ENCODE data around the gene REXO4. TPM values are rescaled to one million over a fixed set of nuclear protein-coding genes. Genes with fewer than 3 reads are reported as not detected.
"Not testable (repeated sequence)": the region's sequence is repeated elsewhere in the genome, so short reads cannot be mapped to it uniquely, and the experiment has no call there.

Gene REXO4
- total RNA-seq, 2 donors from 2014 or later: 30.2 to 36.5 TPM

DNA sequence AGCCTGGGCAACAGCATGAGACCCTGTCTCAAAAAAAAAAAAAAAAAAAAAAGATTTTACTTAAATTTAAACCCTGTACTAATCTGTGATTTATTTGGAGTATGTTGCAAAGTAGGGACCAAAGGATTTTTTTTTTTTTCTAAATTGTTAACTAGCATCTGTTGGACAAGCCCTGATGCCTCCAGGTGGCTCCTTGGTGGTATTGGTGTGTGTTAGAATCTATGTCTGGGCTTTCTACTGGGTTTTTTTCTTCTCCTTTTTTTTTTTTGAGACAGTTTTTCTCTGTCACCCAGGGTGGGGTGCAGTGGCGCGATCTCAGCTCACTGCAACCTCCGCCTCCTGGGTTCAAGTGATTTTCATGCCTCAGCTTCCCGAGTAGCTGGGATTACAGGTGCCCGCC is 34.1 kb upstream of the REXO4 start:
- not testable (repeated sequence) for H3K27me3 ChIP-seq (ENCODE audit: control insufficient read depth, insufficient read depth, low read length, poor library complexity, severe bottlenecking); H3K4me1 ChIP-seq (ENCODE audit: control insufficient read depth, insufficient read depth, low read length); H3K9me3 Mint-ChIP-seq; H3K9me3 ChIP-seq (ENCODE audit: control insufficient read depth, low read length); H3K27ac Mint-ChIP-seq; H3K4me3 Mint-ChIP-seq; H3K36me3 Mint-ChIP-seq (ENCODE audit: low read depth); H3K4me1 Mint-ChIP-seq; H3K27me3 Mint-ChIP-seq (ENCODE audit: insufficient read depth); H3K9ac ChIP-seq (ENCODE audit: extremely low read depth, low read length, poor library complexity, severe bottlenecking); H3K27ac ChIP-seq (ENCODE audit: low read depth, low read length); H3K4me3 ChIP-seq (ENCODE audit: low read length); DNase-seq; H3K36me3 ChIP-seq (ENCODE audit: control insufficient read depth, insufficient read depth, low read length)
- TF ChIP-seq, protein P1, sequence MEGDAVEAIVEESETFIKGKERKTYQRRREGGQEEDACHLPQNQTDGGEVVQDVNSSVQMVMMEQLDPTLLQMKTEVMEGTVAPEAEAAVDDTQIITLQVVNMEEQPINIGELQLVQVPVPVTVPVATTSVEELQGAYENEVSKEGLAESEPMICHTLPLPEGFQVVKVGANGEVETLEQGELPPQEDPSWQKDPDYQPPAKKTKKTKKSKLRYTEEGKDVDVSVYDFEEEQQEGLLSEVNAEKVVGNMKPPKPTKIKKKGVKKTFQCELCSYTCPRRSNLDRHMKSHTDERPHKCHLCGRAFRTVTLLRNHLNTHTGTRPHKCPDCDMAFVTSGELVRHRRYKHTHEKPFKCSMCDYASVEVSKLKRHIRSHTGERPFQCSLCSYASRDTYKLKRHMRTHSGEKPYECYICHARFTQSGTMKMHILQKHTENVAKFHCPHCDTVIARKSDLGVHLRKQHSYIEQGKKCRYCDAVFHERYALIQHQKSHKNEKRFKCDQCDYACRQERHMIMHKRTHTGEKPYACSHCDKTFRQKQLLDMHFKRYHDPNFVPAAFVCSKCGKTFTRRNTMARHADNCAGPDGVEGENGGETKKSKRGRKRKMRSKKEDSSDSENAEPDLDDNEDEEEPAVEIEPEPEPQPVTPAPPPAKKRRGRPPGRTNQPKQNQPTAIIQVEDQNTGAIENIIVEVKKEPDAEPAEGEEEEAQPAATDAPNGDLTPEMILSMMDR (conservative IDR thresholded peaks at IDR 0.05): peak; percentile 16
- 93 to 94% methylated on average over 2 to 5 of the region's 5 CpGs for WGBS, 2 experiments (ENCODE audit: insufficient coverage in 1 of 2, insufficient read length in 1 of 2)

DNA sequence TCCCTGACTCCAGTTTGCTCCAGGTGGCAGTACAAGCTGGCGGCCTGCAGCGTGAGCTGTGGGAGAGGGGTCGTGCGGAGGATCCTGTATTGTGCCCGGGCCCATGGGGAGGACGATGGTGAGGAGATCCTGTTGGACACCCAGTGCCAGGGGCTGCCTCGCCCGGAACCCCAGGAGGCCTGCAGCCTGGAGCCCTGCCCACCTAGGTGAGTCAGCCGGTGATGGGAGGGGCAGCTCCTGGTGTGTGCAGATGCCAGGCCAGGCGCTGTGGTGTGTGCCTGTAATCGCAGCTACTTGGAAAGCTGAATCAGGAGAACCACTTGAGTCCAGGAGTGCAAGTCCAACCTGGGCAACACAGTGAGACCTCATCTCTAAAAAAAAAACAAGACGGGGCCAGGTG is 31.9 kb upstream of the REXO4 start:
- Histone ChIP-seq H3K4me1 (ENCODE audit: control insufficient read depth, insufficient read depth, low read length) (no peaks in the 10 kb centered on the region), H3K9ac (ENCODE audit: extremely low read depth, low read length, poor library complexity, severe bottlenecking) (no peak overlapping the region), H3K4me3 (ENCODE audit: low read length) (no peak overlapping the region), H3K36me3 (ENCODE audit: control insufficient read depth, insufficient read depth, low read length) (no peaks in the 10 kb centered on the region), H3K9me3 (ENCODE audit: control insufficient read depth, low read length) (no peaks in the 10 kb centered on the region), H3K27me3 (ENCODE audit: control insufficient read depth, insufficient read depth, low read length, poor library complexity, severe bottlenecking) (no peaks in the 10 kb centered on the region), H3K27ac (ENCODE audit: low read depth, low read length) (no peak overlapping the region)
- H3K27ac Mint-ChIP-seq: no peak overlapping the region
- no peaks in the 10 kb centered on the region for H3K9me3 Mint-ChIP-seq
- no peaks in the 10 kb centered on the region for H3K36me3 Mint-ChIP-seq (ENCODE audit: low read depth)
- DNase-seq: peak; percentile 41
- H3K4me1 Mint-ChIP-seq: no peaks in the 10 kb centered on the region
- WGBS, 2 experiments (ENCODE audit: insufficient coverage in 1 of 2, insufficient read length in 1 of 2): 92 to 95% methylated on average over 5 to 12 of the region's 12 CpGs
- TF ChIP-seq, protein P1 (conservative IDR thresholded peaks at IDR 0.05): no peak
- H3K4me3 Mint-ChIP-seq: no peak overlapping the region
- H3K27me3 Mint-ChIP-seq (ENCODE audit: insufficient read depth): no peaks in the 10 kb centered on the region

DNA sequence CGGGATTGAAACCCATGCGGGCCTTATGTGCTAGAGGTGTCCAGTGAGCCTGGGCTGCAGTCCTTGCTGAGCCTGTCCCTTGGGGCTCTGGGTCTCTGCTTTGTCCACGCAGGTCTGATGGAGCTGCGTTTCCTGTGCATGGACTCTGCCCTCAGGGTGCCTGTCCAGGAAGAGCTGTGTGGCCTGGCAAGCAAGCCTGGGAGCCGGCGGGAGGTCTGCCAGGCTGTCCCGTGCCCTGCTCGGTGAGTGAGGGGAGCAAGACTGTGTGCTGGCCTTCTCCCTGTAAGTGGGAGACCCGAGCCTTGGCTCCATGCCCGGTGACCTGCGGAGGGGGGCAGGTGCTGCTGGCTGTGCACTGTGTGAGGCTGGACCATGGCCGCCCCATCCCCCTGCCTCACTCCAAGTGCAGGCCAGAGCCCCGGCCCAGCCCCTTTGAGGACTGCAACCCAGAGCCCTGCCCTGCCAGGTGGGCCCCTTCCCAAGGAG is 30.7 kb upstream of the REXO4 start:
- H3K27me3 ChIP-seq (ENCODE audit: control insufficient read depth, insufficient read depth, low read length, poor library complexity, severe bottlenecking): no peaks in the 10 kb centered on the region
- no peak overlapping the region for H3K27ac Mint-ChIP-seq
- H3K36me3 Mint-ChIP-seq (ENCODE audit: low read depth): no peaks in the 10 kb centered on the region
- TF ChIP-seq, protein P1 (conservative IDR thresholded peaks at IDR 0.05): no peak
- no peaks in the 10 kb centered on the region for H3K36me3 ChIP-seq (ENCODE audit: control insufficient read depth, insufficient read depth, low read length)
- H3K27ac ChIP-seq (ENCODE audit: low read depth, low read length): no peak overlapping the region
- H3K4me3 Mint-ChIP-seq: no peak overlapping the region
- H3K4me3 ChIP-seq (ENCODE audit: low read length): no peak overlapping the region
- H3K4me1 ChIP-seq (ENCODE audit: control insufficient read depth, insufficient read depth, low read length): no peaks in the 10 kb centered on the region
- no peaks in the 10 kb centered on the region for H3K4me1 Mint-ChIP-seq
- no peak overlapping the region for H3K9ac ChIP-seq (ENCODE audit: extremely low read depth, low read length, poor library complexity, severe bottlenecking)
- no peak for DNase-seq
- no peaks in the 10 kb centered on the region for H3K9me3 ChIP-seq (ENCODE audit: control insufficient read depth, low read length)
- no peaks in the 10 kb centered on the region for H3K27me3 Mint-ChIP-seq (ENCODE audit: insufficient read depth)
- no peaks in the 10 kb centered on the region for H3K9me3 Mint-ChIP-seq
- 89 to 98% methylated on average over 6 to 13 of the region's 13 CpGs for WGBS, 2 experiments (ENCODE audit: insufficient coverage in 1 of 2, insufficient read length in 1 of 2)
